Psoas muscle (tissue), 8 donors: ENCODE data around the gene TMEM170A. TPM values are rescaled to one million over a fixed set of nuclear protein-coding genes. Genes with fewer than 3 reads are reported as not detected.
A peak's percentile ranks its signal among the peaks of the same experiment; 100 is the strongest.

Source experiments
- ATAC-seq, 4 donors: fragments of 200-7000 bp; cut with Tn5 transposase; one replicate each; pipeline ENCODE4 v1.9.1; 2020; ENCODE audit warnings: moderate library complexity in 3 of 4, mild to moderate bottlenecking in 2 of 4
- DNase-seq, 2 donors: peaks; one replicate each; pipeline ENCODE4 v3.0.0-alpha.2; 2020
- H3K27ac ChIP-seq: fragments of 200-600 bp; one replicate; pipeline ENCODE4 v1.8.0; 2022
- H3K27me3 ChIP-seq, 3 donors: fragments of 200-600 bp in 1 of 3; one replicate each; pipeline versions ENCODE4 v1.6.1 to v1.8.0; 2013 to 2022; ENCODE audit warnings: low read length in 2 of 3, mild to moderate bottlenecking in 2 of 3, moderate library complexity in 1 of 3; ENCODE audit not compliant: insufficient read depth in 3 of 3
- H3K36me3 ChIP-seq, 2 donors: fragments of 200-600 bp in 1 of 2; one replicate each; pipeline versions ENCODE4 v1.6.1 to v1.8.0; 2013 to 2022; ENCODE audit warnings: low read depth in 1 of 2, mild to moderate bottlenecking in 1 of 2, moderate library complexity in 1 of 2; ENCODE audit not compliant: insufficient read depth in 1 of 2
- H3K4me1 ChIP-seq: fragments of 200-600 bp; one replicate; pipeline ENCODE4 v1.8.0; 2022
- H3K4me3 ChIP-seq: fragments of 200-600 bp; one replicate; pipeline ENCODE4 v1.8.0; 2022; ENCODE audit warnings: mild to moderate bottlenecking
- H3K9me3 ChIP-seq: fragments of 200-600 bp; one replicate; pipeline ENCODE4 v1.8.0; 2022
- WGBS, 3 donors: extraction: QIAGEN DNeasy Blood & Tissue Kit; methylation state at CpG; one replicate each; pipeline versions ENCODE4 v1.1.6 to v1.1.7; 2013; 5-methylcytosine and 5-hydroxymethylcytosine counted together
- intact Hi-C, 2 donors: fragments of 100-400 bp; cut with DNase I; formaldehyde crosslinking; loops; one replicate each; pipeline versions ENCODE4 v1.11.0 to v1.14.2; 2022
- polyA plus RNA-seq, 3 donors: library from polyadenylated mRNA; stranded (reverse); fragments of 200-250 nt; gene quantifications; one replicate each; pipeline ENCODE4 v1.2.3, GENCODE V29; 2013
- total RNA-seq, 4 donors: library from RNA; stranded (reverse); fragmentation: NEBNext Ultra II Directional in 2 of 4; extraction: Animal tissue kit (Norgen Biotek cat#: 25700) in 2 of 4; gene quantifications; one replicate each; pipeline versions ENCODE4 v1.2.1 to v1.2.4, GENCODE V29; 2021 to 2023
- TF ChIP-seq, protein P1 (sequence below): fragments of 200-600 bp; IDR thresholded peaks from one replicate; pipeline ENCODE4 v1.8.0; 2022; ENCODE audit warnings: antibody characterized with exemption
- donor health status: healthy with polysubstance abuse.
- donor health status: DM: no; HTN: no; CAD: no; lungs with moderate emphysema.
- donor health status: Bipolar disorder and iron deficiency.
- donor health status: healthy.
- donor health status: DM: yes; HTN: yes; CAD: no.
- donor health status: DM: no; HTN: no; CAD: no.
- donor health status: DM: no; HTN: no; CAD: no.
- donor health status: DM: yes; HTN: yes; CAD: no.

The TMEM170A gene
- total and polyA plus RNA-seq, 7 donors: 3.1 to 9.5 (median 7.8) TPM

DNA sequence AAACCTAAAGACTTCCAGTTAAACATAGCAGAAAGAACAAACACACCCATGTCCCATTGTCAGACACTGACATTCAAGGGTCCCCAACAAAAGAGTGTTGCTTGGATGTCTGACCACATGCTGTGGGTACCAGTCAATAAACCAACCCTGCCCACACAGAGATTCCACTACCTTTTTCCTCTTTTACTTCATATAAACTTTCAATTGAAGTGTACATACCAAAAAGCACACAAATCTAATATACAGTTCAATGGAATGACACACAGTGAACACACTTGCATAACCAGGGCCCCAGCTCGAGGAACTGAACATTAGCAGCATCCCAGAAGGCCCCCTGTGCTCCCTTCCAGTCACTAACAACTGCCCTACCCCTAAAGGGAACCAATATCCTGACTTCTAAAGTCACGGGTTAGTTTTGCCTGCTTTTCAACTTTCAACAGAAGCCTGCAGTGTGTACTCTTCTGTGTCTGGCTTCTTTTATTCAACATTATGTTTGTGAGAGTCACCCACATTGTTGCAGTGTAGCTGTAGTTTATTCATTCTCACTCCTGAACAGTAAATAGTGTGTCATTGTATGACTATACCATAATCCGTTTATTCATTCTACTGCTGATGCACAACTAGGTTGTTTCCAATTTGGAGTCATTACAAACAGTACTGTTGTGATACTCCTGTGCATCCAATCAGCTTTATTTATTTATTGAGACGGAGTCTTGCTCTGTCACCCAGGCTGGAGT, 49.2 kb downstream of the TMEM170A start:
- TF ChIP-seq, protein P1, sequence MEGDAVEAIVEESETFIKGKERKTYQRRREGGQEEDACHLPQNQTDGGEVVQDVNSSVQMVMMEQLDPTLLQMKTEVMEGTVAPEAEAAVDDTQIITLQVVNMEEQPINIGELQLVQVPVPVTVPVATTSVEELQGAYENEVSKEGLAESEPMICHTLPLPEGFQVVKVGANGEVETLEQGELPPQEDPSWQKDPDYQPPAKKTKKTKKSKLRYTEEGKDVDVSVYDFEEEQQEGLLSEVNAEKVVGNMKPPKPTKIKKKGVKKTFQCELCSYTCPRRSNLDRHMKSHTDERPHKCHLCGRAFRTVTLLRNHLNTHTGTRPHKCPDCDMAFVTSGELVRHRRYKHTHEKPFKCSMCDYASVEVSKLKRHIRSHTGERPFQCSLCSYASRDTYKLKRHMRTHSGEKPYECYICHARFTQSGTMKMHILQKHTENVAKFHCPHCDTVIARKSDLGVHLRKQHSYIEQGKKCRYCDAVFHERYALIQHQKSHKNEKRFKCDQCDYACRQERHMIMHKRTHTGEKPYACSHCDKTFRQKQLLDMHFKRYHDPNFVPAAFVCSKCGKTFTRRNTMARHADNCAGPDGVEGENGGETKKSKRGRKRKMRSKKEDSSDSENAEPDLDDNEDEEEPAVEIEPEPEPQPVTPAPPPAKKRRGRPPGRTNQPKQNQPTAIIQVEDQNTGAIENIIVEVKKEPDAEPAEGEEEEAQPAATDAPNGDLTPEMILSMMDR: no peak
- no peak overlapping the region for H3K4me3 ChIP-seq
- H3K9me3 ChIP-seq: no peaks in the 10 kb centered on the region
- intact Hi-C loops: no loop called here
- peaks cover 5% of the 10 kb centered on the region for H3K4me1 ChIP-seq
- no peak for DNase-seq
- no peak overlapping the region for H3K27ac ChIP-seq
- no peak for ATAC-seq
- peaks cover 6 to 35% of the 10 kb centered on the region in 2 donors for H3K36me3 ChIP-seq
- H3K27me3 ChIP-seq: no peaks in the 10 kb centered on the region
- WGBS, 3 donors: 83 to 86% (median 85%) methylated on average over 4 of the region's 4 CpGs

DNA sequence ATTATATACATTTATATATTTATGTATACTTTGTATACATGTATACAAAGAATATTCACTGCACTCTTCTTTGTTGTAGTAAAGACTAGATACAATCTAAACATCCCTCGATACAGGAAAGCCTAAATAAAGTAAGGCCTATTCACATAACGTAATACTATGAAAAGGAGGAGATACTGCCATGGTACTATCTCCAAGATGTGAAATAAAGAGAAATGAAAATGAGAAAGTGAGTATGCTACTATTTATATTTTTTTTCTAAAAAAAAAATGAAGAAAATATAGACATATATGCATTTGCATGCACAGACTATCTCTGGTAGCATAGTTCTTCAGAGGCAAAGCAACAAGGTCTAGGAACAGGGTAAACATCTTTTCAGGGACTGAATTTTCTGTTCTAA, 50.5 kb downstream of the TMEM170A start:
- peaks cover 6 to 49% of the 10 kb centered on the region in 2 donors for H3K36me3 ChIP-seq
- H3K4me3 ChIP-seq: no peak overlapping the region
- no peaks in the 10 kb centered on the region for H3K9me3 ChIP-seq
- DNase-seq: no peak
- H3K4me1 ChIP-seq: no peaks in the 10 kb centered on the region
- no peaks in the 10 kb centered on the region for H3K27me3 ChIP-seq
- no peak overlapping the region for H3K27ac ChIP-seq
- TF ChIP-seq, protein P1: no peak
- intact Hi-C loops: no loop called here
- no peak for ATAC-seq
- 94 to 96% (median 95%) methylated on average over 2 of the region's 2 CpGs for WGBS, 3 donors

DNA sequence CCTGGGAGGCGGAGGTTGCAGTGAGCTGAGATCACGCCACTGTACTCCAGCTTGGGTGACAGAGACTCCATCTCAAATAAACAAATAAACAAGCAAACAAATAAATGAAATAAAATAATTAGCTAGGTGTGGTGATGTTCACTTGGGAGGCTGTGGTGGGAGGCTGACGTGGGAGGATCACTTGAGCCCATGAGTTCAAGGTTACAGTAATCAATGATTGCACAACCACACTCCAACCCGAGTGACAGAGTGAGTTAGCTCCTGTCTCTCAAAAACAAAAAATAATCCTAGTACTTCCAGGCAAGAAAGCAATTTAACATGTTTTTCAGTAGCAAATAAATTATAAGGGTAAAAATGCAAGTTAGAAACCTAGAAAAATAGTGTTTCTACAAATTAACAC, 57.5 kb downstream of the TMEM170A start:
- DNase-seq: no peak
- Histone ChIP-seq H3K27ac (no peak overlapping the region), H3K9me3 (no peaks in the 10 kb centered on the region), H3K4me3 (no peak overlapping the region), H3K4me1 (peaks cover 13% of the 10 kb centered on the region), H3K36me3 (peaks cover under 1 to 54% of the 10 kb centered on the region in 2 donors), H3K27me3 (no peaks in the 10 kb centered on the region)
- TF ChIP-seq, protein P1: no peak
- no peak for ATAC-seq
- 84 to 89% (median 86%) methylated on average over 4 of the region's 4 CpGs for WGBS, 3 donors
- intact Hi-C loops: no loop called here

DNA sequence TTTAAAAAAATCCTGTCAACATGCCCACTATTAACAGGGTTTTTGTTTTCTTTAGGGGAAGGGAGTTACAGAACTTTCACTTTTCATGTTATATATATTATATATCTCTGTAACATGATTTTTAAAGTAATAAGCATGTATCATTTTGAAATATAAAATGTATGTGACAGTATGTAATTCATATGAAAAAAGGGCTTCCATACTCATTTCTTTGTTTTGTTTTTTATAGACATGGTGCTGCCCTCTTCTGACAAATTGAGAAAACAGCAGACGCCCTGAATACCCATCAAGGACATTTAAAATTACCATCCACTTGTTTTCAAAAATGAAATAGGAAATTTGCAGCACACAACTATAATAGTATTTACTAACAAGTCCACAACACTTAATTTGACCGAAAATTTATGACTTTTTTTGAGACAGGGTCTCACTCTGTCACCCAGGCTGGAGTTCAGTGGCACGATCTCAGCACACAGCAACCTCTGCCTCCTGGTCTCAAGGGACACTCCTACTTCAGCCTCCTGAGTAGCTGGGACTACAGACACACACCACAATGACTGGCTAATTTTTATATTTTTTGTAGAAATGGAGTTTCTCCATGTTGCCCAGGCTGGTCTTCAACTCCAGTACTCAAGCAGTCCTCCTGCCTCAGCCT, 61.5 kb downstream of the TMEM170A start:
- Histone ChIP-seq H3K4me1 (peaks cover 19% of the 10 kb centered on the region), H3K27me3 (no peaks in the 10 kb centered on the region), H3K27ac (peak overlapping the region; percentile 48), H3K36me3 (peaks cover 0 to 22% of the 10 kb centered on the region in 2 donors), H3K4me3 (no peak overlapping the region), H3K9me3 (no peaks in the 10 kb centered on the region)
- no peak for DNase-seq
- intact Hi-C loops: loop anchor here in 1 of 2 donors (5.0 kb wide), 1 partner anchor 206 kb away; no protein-coding TSS in a partner anchor
- peak; percentile 24 to 70 (median 59) for ATAC-seq
- TF ChIP-seq, protein P1: peak; percentile 54
- 41 to 46% (median 43%) methylated on average over 3 of the region's 3 CpGs for WGBS, 3 donors
